Activated CD4-positive, alpha-beta T cell treated with anti-CD3 and anti-CD28 coated beads, Interleukin-10, Interleukin-2, amounts not matched to agents 100 ng/mL and 50 ng/mL, durations not matched to agents 16 hours and 8 hours (primary cell): ENCODE measurements around the gene ZBTB32.

Experiments
- DNase-seq: peaks from one replicate; pipeline ENCODE4 v3.0.0-alpha.2; 2020

The ZBTB32 gene

DNA sequence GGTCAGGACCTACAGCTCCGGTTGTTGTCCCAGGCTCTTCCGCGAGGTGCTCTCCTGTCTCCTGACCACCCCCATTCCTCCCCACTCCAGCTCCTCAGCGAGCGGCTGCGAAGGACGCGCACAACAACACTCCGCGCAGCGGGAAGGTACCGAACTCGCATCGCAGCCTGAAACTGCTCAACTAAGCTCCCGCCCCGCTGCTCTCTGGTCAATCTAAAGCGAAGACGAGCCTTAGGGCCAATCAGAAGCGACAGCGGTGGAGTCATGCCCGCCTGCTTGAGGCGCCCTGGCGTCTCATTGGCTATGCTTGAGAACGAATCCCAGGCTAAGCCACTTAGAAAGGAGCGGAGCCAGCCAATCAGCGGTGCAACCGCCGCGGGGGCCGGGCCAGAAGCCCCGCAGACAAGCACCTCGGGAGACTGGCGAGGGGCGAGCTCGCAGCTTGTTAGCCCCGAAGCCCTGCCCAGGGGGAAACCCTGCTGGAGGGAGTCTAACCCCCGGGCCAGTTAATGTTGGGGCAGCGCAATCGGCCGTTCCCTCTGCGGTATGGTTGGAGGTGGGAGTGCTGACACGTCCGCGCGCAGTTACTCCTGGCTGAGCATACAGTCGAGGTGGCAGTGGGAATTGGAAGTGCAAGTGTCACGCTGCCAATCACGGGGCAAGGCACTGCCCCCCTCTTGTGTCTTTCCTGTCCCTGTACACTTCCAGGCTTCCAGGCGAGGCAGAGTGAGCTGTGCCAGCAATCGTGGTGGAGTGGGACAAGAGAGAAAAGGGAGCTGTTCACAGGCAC lies 1.9 kb upstream of the ZBTB32 start:
- peak; percentile 99 for DNase-seq

DNA sequence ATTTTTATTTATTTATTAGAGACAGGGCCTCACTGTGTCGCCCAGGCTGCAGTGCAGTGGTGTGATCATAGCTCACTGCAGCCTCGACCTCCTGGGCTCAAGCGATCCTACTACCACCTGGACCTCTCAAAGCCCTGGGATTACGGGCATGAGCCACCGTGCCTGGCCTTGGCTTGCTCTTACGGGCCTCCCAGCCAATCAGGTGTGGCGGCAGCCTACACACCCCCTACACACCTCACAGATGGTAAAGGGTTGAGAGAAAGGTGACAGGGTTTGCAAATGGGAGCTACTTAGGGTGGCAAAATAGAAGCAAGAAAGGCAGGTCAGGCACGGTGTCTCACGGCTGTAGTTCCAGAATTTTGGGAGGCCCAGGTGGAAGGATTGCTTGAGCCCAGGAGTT lies 1.0 kb upstream of the ZBTB32 start:
- no peak for DNase-seq

- DNase-seq = no peak
Observed at GRCh38 chr19:35708391-35708790, 4.0 kb downstream of the ZBTB32 start.

DNA sequence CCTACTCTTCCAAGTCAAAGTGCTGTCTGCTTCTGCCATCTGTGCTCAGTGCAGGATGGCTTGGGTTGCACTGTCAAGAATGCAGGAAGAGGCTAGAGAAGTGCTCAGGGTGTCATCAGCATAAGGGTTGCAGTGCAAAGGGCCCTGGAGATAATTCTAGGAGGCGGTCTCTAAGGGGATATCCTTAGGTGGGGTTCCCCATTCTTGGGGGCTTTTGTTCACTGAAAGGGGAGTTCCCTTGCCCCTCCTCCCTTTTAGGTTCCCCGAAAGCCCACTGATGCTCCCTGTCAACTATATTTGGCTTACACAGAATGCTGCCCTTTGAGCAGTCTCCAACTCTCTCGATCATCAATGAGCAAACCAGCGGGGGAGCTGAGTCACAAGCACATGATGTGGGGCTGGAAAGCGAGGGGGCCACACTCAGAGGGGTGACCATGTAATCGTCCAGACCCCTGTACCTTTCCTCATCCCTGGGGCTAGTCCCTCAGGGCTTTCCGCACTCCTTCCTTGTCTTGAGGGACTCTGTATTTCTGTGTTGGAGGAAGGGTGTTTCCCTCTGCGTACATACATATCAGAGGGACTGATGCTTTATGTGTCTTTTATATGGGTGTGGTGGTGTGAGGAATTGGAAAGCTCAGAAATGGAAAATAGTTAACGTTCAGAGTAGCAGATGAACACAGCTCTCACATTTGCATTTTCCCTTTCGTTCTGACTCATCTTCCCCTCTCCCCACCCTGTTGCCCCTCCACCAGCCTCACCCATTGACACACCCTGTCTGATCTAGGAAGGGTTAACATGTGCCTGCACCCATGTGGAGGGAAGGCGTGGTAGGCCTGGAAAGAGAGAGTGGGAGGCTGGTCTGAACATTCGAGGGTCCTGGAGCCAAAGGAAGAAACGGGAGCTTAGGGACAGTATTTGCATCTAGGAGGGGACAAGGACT lies 6.7 kb downstream of the ZBTB32 start:
- DNase-seq = peak; percentile 95

GRCh38 chr19:35712567-35713505 lies 8.5 kb downstream of the ZBTB32 start:
- peak; percentile 95 for DNase-seq

- DNase-seq = no peak
Observed at GRCh38 chr19:35713506-35713850, 9.1 kb downstream of the ZBTB32 start.

DNA sequence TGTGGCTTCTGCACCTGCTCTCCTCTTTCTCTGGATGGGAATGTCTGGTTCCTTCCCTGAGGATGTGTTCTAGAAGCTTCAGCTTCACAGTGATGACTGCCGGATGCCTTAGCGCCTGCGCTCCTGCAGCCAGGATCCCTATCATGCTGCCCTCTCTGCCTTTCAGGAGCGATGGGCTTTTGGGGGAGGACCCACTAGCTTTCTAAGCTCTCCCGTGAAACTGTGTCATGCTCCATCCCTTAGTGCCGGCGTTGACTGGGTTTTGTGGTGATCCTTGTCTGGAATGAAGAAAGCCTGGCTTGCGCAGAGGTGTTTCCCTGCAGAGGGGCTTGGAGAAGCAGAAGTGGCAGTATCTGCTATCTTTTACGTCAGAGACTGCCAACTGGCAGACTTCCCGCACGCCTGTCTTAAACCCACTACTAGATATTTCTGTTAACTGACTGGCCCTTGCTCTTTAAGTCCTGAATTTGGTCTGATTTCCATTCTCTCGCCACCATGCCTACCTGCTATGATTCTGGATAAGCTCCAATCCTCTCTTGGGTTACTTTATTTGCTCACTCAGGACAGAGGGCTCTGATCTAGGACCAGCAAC lies 9.6 kb downstream of the ZBTB32 start:
- DNase-seq = peak; percentile 19

GRCh38 chr19:35714601-35715354 lies 10.4 kb downstream of the ZBTB32 start:
- DNase-seq = peak; percentile 69

- DNase-seq = peak; percentile 20
Observed at GRCh38 chr19:35715355-35715809, 11.0 kb downstream of the ZBTB32 start.

- peak; percentile 28 for DNase-seq
Observed at GRCh38 chr19:35715981-35716800, 11.8 kb downstream of the ZBTB32 start.

- peak; percentile 99 for DNase-seq
Observed at GRCh38 chr19:35716801-35717664, 12.7 kb downstream of the ZBTB32 start.

- DNase-seq = no peak
Observed at GRCh38 chr19:35717665-35718344, 13.4 kb downstream of the ZBTB32 start, which contains the start of gene KMT2B. Gene KMT2B, plus strand, starts transcription at chr19:35718003. Its CDS starts 16 bp downstream, at chr19:35718019.

DNA sequence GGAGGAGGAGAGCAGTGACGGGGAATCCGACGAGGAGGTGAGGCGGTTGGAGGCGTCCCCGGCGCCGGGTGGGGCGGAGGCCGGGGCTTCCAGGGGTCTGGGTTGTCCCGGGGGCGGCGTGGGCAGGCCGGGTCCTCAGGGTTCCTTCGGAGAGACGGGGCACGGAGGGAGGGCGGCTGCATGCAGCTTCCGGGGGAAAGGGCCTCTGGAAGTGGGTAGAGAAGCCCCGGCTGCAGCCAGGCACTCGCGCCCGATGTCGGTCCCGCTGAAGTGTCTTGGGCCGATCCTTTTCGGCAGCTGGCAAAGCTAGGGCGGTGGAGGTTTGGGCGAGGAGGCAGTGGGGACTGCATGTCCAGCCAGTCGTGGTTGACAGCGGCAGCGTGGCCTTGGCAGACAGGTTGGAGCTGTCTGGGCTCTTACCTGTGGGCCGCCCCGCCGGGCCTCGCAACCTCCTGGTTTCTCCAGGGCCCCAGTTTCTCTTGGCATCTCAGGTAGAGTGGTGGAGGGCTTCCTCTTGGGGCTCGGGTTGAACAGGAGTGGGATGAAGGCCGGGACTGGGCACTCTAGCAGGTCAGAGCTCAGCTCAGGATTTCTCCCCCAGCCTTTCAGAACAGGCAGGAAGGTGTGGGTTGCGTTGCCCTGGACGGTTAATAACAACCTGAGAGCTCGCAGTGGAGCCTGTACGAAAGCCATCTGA lies 14.1 kb downstream of the ZBTB32 start:
- peak; percentile 59 for DNase-seq

- DNase-seq = no peak
Observed at GRCh38 chr19:35719402-35720162, 15.2 kb downstream of the ZBTB32 start.

DNA sequence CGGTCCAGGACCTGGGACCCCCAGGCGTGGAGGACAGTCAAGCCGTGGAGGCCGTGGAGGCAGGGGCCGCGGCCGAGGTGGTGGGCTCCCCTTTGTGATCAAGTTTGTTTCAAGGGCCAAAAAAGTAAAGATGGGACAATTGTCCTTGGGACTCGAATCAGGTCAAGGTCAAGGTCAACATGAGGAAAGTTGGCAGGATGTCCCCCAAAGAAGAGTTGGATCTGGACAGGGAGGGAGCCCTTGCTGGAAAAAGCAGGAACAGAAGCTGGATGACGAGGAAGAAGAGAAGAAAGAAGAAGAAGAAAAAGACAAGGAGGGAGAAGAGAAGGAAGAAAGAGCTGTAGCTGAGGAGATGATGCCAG lies 15.8 kb downstream of the ZBTB32 start:
- DNase-seq = no peak

DNA sequence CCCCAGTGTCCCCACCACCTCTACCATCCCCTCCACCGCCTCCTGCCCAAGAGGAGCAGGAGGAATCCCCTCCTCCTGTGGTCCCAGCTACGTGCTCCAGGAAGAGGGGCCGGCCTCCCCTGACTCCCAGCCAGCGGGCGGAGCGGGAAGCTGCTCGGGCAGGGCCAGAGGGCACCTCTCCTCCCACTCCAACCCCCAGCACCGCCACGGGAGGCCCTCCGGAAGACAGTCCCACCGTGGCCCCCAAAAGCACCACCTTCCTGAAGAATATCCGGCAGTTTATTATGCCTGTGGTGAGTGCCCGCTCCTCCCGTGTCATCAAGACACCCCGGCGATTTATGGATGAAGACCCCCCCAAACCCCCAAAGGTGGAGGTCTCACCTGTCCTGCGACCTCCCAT lies 16.3 kb downstream of the ZBTB32 start:
- DNase-seq = no peak

- no peak for DNase-seq
Observed at GRCh38 chr19:35721374-35721773, 17.0 kb downstream of the ZBTB32 start.

- DNase-seq = no peak
Observed at GRCh38 chr19:35722461-35722860, 18.1 kb downstream of the ZBTB32 start.
